ENCODE measurements around the gene GNB2. TPM values are rescaled to one million over a fixed set of nuclear protein-coding genes. Genes with fewer than 3 reads are reported as not detected.

Gene GNB2
- total and polyA plus RNA-seq, 2 of the 13 experiments (the other 11 are each of a cell fraction or from before 2014, with no cell fraction given), result 48.3 to 67.1 TPM

DNA sequence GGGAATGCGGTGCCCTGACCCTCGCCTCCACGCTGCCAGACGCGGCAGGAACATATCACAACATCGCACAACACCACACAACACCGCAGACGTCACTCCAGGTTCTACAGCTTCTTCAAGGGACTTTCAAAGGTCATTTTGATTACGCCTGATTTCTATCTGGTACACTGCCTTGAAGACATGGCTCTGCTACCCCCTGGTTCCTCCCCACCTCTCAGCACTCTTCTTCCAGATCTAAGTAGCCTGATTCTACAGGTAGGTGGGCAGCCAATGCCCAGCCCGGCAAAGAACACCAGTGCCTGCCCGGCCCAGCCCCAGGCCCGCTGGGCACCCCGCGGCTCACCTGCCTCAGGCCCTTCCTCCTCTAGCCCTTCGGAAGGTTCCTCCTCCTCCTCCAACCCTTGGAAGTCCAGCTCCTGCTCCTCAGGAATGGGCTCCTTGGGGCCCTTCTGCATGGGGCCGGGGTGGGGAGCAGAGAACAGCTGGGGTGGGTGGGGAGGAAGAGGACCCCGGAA, 12.1 kb downstream of the GNB2 start:
- no peak for ATAC-seq
- Histone ChIP-seq H3K9me3 (ENCODE audit: low read length) (no peaks in the 10 kb centered on the region), H3K4me3 (replicated peaks in 1 of 3; ENCODE audit: insufficient read depth in 1 of 3, low read depth in 2 of 3, low read length in 3 of 3) (no peak overlapping the region), H3K79me2 (ENCODE audit: insufficient read depth, low read length) (peaks cover 20% of the 10 kb centered on the region), H4K20me1 (ENCODE audit: insufficient read depth, low read length) (peaks cover 21% of the 10 kb centered on the region; the same call in 1 of the 2 replicates), H3K27me3 (ENCODE audit: control insufficient read depth in 1 of 2, insufficient read depth in 2 of 2, low read length in 2 of 2) (no peaks in the 10 kb centered on the region), H3K4me2 (ENCODE audit: low read depth, low read length) (no peak overlapping the region), H3K4me1 (ENCODE audit: insufficient read depth, low read length) (peaks cover under 1% of the 10 kb centered on the region; the same call in 1 of the 2 replicates), H3K36me3 (replicated peaks in 1 of 2; ENCODE audit: control insufficient read depth in 1 of 2, insufficient read depth in 2 of 2, low read length in 2 of 2) (peaks cover 49 to 73% of the 10 kb centered on the region in 2 experiments), H3K27ac (ENCODE audit: extremely low read length, insufficient read depth, low read length) (no peak overlapping the region), H2AFZ (ENCODE audit: low read length) (no peak overlapping the region), H3K9ac (ENCODE audit: insufficient read depth, low read depth, low read length) (no peak overlapping the region)
- no peak for FAIRE-seq
- no TSS peak for BruUV-seq (replicated peaks)
- no peak for TF ChIP-seq SP2 (CRISPR knock-in tag; IDR thresholded peaks at IDR 0.05)
- TF ChIP-seq SP1 (IDR thresholded peaks at IDR 0.05), result no peak
- no peak for TF ChIP-seq SP1 (CRISPR knock-in tag; IDR thresholded peaks at IDR 0.05)
- TF ChIP-seq, protein P1, sequence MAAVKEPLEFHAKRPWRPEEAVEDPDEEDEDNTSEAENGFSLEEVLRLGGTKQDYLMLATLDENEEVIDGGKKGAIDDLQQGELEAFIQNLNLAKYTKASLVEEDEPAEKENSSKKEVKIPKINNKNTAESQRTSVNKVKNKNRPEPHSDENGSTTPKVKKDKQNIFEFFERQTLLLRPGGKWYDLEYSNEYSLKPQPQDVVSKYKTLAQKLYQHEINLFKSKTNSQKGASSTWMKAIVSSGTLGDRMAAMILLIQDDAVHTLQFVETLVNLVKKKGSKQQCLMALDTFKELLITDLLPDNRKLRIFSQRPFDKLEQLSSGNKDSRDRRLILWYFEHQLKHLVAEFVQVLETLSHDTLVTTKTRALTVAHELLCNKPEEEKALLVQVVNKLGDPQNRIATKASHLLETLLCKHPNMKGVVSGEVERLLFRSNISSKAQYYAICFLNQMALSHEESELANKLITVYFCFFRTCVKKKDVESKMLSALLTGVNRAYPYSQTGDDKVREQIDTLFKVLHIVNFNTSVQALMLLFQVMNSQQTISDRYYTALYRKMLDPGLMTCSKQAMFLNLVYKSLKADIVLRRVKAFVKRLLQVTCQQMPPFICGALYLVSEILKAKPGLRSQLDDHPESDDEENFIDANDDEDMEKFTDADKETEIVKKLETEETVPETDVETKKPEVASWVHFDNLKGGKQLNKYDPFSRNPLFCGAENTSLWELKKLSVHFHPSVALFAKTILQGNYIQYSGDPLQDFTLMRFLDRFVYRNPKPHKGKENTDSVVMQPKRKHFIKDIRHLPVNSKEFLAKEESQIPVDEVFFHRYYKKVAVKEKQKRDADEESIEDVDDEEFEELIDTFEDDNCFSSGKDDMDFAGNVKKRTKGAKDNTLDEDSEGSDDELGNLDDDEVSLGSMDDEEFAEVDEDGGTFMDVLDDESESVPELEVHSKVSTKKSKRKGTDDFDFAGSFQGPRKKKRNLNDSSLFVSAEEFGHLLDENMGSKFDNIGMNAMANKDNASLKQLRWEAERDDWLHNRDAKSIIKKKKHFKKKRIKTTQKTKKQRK (IDR thresholded peaks at IDR 0.05; ENCODE audit: low read length), result no peak
- TF ChIP-seq IRX3 (CRISPR knock-in tag; IDR thresholded peaks at IDR 0.05; ENCODE audit: borderline replicate concordance, low read depth), result no peak
- TF ChIP-seq GTF3A (CRISPR knock-in tag; conservative IDR thresholded peaks at IDR 0.05), result no peak
- CTCF ChIA-PET (ENCODE audit: low intra/inter-chr PET ratio, low total read pairs), result no interaction called here
- in situ Hi-C loops (cut with HindIII; ENCODE audit: extremely low pct_ligation_motif_present, low pct_unique_long_range_greater_than_20kb) (no loop called here), intact Hi-C loops (cut with micrococcal nuclease; ENCODE audit: unreplicated experiment) (no loop called here)
- no peak for DNase-seq (ENCODE audit: low spot score)
- POLR2A ChIA-PET, result no interaction called here
- WGBS (ENCODE audit: low lambda C conversion rate), result 91% methylated on average over 17 of the region's 17 CpGs
